Thymus (tissue), 11 donors: ENCODE results near the gene ACBD6. TPM values are rescaled to one million over a fixed set of nuclear protein-coding genes. Genes with fewer than 3 reads are reported as not detected.
A peak's percentile ranks its signal among the peaks of the same experiment; 100 is the strongest.

Experiments
- DNase-seq, 9 donors: peaks; one replicate each; pipeline ENCODE4 v3.0.0-alpha.2; 2013; ENCODE audit warnings: low spot score in 9 of 9, low read depth in 6 of 9, missing footprints in 1 of 9
- H3K27ac ChIP-seq, 2 donors: one replicate each; pipeline ENCODE4 v1.5.1; 2013; ENCODE audit warnings: control low read depth in 1 of 2, low read depth in 1 of 2, low read length in 1 of 2, mild to moderate bottlenecking in 1 of 2, moderate library complexity in 1 of 2
- H3K27me3 ChIP-seq, 2 donors: one replicate each; pipeline ENCODE4 v1.5.1; 2013; ENCODE audit warnings: low read length in 1 of 2; ENCODE audit not compliant: control insufficient read depth in 2 of 2, insufficient read depth in 1 of 2
- H3K36me3 ChIP-seq, 2 donors: one replicate each; pipeline ENCODE4 v1.5.1; 2013; ENCODE audit warnings: low read length in 1 of 2, mild to moderate bottlenecking in 1 of 2, moderate library complexity in 1 of 2; ENCODE audit not compliant: control insufficient read depth in 2 of 2, insufficient read depth in 2 of 2
- H3K4me1 ChIP-seq, 2 donors: one replicate each; pipeline ENCODE4 v1.5.1; 2013; ENCODE audit warnings: low read length in 2 of 2; ENCODE audit not compliant: control insufficient read depth in 2 of 2, insufficient read depth in 2 of 2
- H3K4me3 ChIP-seq, 2 donors: one replicate each; pipeline ENCODE4 v1.5.1; 2013; ENCODE audit warnings: low read length in 2 of 2, control low read depth in 1 of 2, mild to moderate bottlenecking in 1 of 2
- H3K9me3 ChIP-seq, 2 donors: one replicate each; pipeline ENCODE4 v1.5.1; 2013; ENCODE audit warnings: low read length in 1 of 2, mild to moderate bottlenecking in 1 of 2; ENCODE audit not compliant: control insufficient read depth in 2 of 2, insufficient read depth in 1 of 2
- WGBS: extraction: QIAGEN DNeasy Blood & Tissue Kit; methylation state at CpG from one replicate; pipeline ENCODE4 v1.1.7; 2013; 5-methylcytosine and 5-hydroxymethylcytosine counted together
- polyA plus RNA-seq: library from polyadenylated mRNA; stranded (reverse); fragments of 200-250 nt; gene quantifications from one replicate; pipeline ENCODE4 v1.2.3, GENCODE V29; 2013
- total RNA-seq: library from RNA; stranded (reverse); fragments of 120-200 nt; gene quantifications from one replicate; pipeline ENCODE4 v1.2.4, GENCODE V29; 2013
- donor health status: healthy.

The ACBD6 gene
- total and polyA plus RNA-seq, 2 donors: 35.0 to 48.7 TPM

DNA sequence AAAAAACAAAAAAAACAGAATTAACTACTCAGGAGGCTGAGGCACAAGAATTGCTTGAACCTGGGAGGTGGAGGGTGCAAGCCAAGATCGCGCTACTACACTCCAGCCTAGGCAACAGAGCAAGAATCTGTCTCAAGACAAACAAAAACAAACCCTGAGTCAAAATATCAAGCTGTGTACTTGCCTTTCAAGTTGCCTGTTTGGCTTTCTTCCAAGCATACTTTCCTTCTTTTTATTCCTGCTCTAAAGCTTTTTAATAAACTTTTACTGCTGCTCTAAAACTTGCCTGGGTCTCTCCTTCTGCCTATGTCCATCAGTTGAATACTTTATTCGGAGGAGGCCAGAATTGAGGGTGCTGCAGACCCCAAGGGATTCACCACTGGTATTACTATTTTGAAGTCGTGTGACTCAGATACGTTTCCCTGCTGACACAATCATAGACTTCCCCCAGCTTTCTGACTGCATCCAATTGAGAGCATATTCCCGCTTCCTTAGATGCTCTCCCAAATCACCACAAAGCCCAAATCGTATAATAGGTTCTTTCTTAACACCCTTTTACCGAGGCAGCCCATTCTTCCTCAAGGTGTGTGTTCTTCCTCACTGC, 3.5 kb upstream of the ACBD6 start:
- DNase-seq: no peak
- WGBS: 92% methylated on average over 8 of the region's 8 CpGs
- Histone ChIP-seq H3K4me1 (peaks cover 0 to 6% of the 10 kb centered on the region in 2 donors), H3K27me3 (no peaks in the 10 kb centered on the region), H3K4me3 (no peak overlapping the region), H3K36me3 (no peaks in the 10 kb centered on the region), H3K9me3 (peaks cover 3 to 7% of the 10 kb centered on the region in 2 donors), H3K27ac (no peak overlapping the region)

- Histone ChIP-seq H3K4me1 (peaks cover 3 to 8% of the 10 kb centered on the region in 2 donors), H3K4me3 (no peak overlapping the region), H3K27me3 (no peaks in the 10 kb centered on the region), H3K36me3 (no peaks in the 10 kb centered on the region), H3K27ac (no peak overlapping the region), H3K9me3 (peaks cover 3 to 4% of the 10 kb centered on the region in 2 donors)
- no peak for DNase-seq
- WGBS: 99% methylated on average over 3 of the region's 3 CpGs
These were observed 1.8 kb upstream of the ACBD6 start for GRCh38 chr1:180504186-180504585.

GRCh38 chr1:180503280-180503862, 994 bp upstream of the ACBD6 start:
- peak in 1 of 9 donors; percentile 6 for DNase-seq
- peak overlapping the region; percentile 87 to 94 for H3K4me3 ChIP-seq
- no peaks in the 10 kb centered on the region for H3K27me3 ChIP-seq
- 28% methylated on average over 8 of the region's 8 CpGs for WGBS
- peaks cover 0 to 3% of the 10 kb centered on the region in 2 donors for H3K9me3 ChIP-seq
- H3K4me1 ChIP-seq: peaks cover 3 to 8% of the 10 kb centered on the region in 2 donors
- peak overlapping the region; percentile 48 to 88 for H3K27ac ChIP-seq
- no peaks in the 10 kb centered on the region for H3K36me3 ChIP-seq

- WGBS: under 1% methylated on average over 18 of the region's 18 CpGs
- peaks cover 3 to 8% of the 10 kb centered on the region in 2 donors for H3K4me1 ChIP-seq
- H3K27me3 ChIP-seq: no peaks in the 10 kb centered on the region
- no peaks in the 10 kb centered on the region for H3K36me3 ChIP-seq
- DNase-seq: no peak
- peak overlapping the region; percentile 87 to 94 for H3K4me3 ChIP-seq
- H3K9me3 ChIP-seq: peaks cover 0 to 3% of the 10 kb centered on the region in 2 donors
- H3K27ac ChIP-seq: peak overlapping the region; percentile 88 to 95
These were observed 464 bp downstream of the ACBD6 start for GRCh38 chr1:180501865-180502360.

DNA sequence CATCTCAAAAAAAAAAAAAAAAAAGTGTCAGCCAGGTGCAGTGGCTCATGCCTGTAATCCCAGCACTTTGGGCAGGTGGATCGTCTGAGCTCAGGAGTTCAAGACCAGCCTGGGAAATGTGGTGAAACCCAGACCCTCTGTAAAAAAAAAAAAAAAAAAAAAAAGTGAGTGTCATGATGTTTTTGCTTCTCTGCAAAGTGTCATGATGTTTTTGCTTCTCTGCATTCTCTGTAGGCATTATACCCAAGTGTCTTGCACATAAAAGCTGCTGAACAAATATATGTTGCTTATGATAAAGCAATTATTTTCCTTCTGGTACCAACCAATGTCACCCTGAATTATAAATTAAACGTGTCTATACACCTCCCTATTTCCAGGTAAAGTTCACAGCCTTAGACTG, 1.7 kb downstream of the ACBD6 start:
- Histone ChIP-seq H3K4me3 (no peak overlapping the region), H3K27me3 (no peaks in the 10 kb centered on the region), H3K27ac (no peak overlapping the region), H3K36me3 (no peaks in the 10 kb centered on the region), H3K4me1 (peaks cover 3 to 8% of the 10 kb centered on the region in 2 donors), H3K9me3 (peaks cover 0 to 3% of the 10 kb centered on the region in 2 donors)
- no peak for DNase-seq
- WGBS: 93% methylated on average over 2 of the region's 2 CpGs

- H3K27me3 ChIP-seq: no peaks in the 10 kb centered on the region
- no peak for DNase-seq
- H3K4me3 ChIP-seq: no peak overlapping the region
- H3K36me3 ChIP-seq: peaks cover 0 to 7% of the 10 kb centered on the region in 2 donors
- peaks cover 0 to 3% of the 10 kb centered on the region in 2 donors for H3K9me3 ChIP-seq
- no peak overlapping the region for H3K27ac ChIP-seq
- WGBS: 97% methylated on average over 4 of the region's 4 CpGs
- H3K4me1 ChIP-seq: peaks cover 3 to 8% of the 10 kb centered on the region in 2 donors
These were observed 3.8 kb downstream of the ACBD6 start for GRCh38 chr1:180498594-180498993.

DNA sequence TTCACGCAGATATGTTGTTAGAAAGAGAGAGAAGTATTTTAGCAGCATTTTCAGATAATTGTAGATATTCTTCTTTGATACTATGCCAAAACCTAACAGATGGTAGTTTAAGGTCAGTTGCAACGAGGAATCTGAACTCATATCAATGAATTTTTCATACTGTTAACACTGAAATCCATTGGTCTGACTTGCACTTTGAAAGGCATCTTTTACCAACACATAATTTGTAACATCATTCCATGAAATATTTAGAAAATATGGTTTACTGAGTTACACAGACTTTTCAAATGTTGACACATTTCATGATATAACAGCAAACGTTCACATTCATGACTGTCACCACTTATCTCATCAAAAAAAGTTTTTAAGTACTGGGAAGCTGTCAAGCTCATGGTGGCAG, 4.6 kb downstream of the ACBD6 start:
- Histone ChIP-seq H3K4me3 (no peak overlapping the region), H3K36me3 (peaks cover 0 to 7% of the 10 kb centered on the region in 2 donors), H3K9me3 (peaks cover 0 to 3% of the 10 kb centered on the region in 2 donors), H3K27me3 (no peaks in the 10 kb centered on the region), H3K4me1 (peaks cover 3 to 5% of the 10 kb centered on the region in 2 donors), H3K27ac (no peak overlapping the region)
- WGBS: 96% methylated on average over 3 of the region's 3 CpGs
- no peak for DNase-seq

DNA sequence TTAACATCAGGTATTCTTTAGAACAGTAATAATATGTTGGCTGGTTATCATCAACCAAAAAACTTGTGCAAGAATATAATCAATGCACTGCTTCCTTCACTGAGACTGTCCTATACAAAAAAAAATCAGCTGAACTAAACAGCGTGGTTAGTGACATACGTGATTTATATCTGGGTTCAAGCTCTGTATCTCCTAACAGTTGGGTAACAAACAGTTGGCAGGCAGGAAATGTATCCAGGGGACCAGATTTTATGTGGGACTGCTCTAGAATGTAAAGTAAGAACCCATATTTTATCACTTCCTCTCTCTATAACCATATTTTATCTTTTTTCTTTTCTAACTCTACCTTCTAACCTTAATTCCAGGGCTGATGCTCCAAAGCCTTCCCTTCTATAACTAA, 8.0 kb downstream of the ACBD6 start:
- Histone ChIP-seq H3K9me3 (no peaks in the 10 kb centered on the region), H3K36me3 (peaks cover 5 to 7% of the 10 kb centered on the region in 2 donors), H3K4me1 (no peaks in the 10 kb centered on the region), H3K4me3 (no peak overlapping the region), H3K27me3 (no peaks in the 10 kb centered on the region), H3K27ac (no peak overlapping the region)
- DNase-seq: peak in 1 of 9 donors; percentile 37
- 75% methylated on average over 2 of the region's 2 CpGs for WGBS

- no peak for DNase-seq
- no peak overlapping the region for H3K4me3 ChIP-seq
- no peaks in the 10 kb centered on the region for H3K4me1 ChIP-seq
- H3K27ac ChIP-seq: no peak overlapping the region
- H3K36me3 ChIP-seq: peaks cover 5 to 10% of the 10 kb centered on the region in 2 donors
- H3K27me3 ChIP-seq: no peaks in the 10 kb centered on the region
- H3K9me3 ChIP-seq: no peaks in the 10 kb centered on the region
These were observed 12.4 kb downstream of the ACBD6 start for GRCh38 chr1:180489976-180490375.
